ENCODE results near the gene CRB3. TPM values are rescaled to one million over a fixed set of nuclear protein-coding genes. Genes with fewer than 3 reads are reported as not detected.
"Not testable (repeated sequence)": the region's sequence is repeated elsewhere in the genome, so short reads cannot be mapped to it uniquely, and the experiment has no call there.

Gene CRB3
- polyA plus RNA-seq, 4 donors: 54.8 to 120 (median 94.8) TPM

GRCh38 chr19:6428692-6429418 lies 35.2 kb upstream of the CRB3 start:
- DNase-seq; H3K36me3 ChIP-seq (ENCODE audit: control insufficient read depth in 3 of 3, insufficient read depth in 2 of 3, low read depth in 1 of 3, low read length in 3 of 3); H3K27ac ChIP-seq (ENCODE audit: low read depth in 1 of 3, low read length in 2 of 3); H3K4me3 ChIP-seq (ENCODE audit: low read depth in 1 of 3, low read length in 3 of 3); H3K4me1 ChIP-seq (ENCODE audit: control insufficient read depth in 3 of 3, insufficient read depth in 2 of 3, low read depth in 1 of 3, low read length in 2 of 3); H3K27me3 ChIP-seq (ENCODE audit: control insufficient read depth in 3 of 3, insufficient read depth in 3 of 3, low read length in 3 of 3); H3K9me3 ChIP-seq (ENCODE audit: control insufficient read depth in 2 of 2, insufficient read depth in 1 of 2, low read depth in 1 of 2, low read length in 1 of 2): not testable (repeated sequence)
- 73 to 87% (median 82%) methylated on average over 2 of the region's 2 CpGs for WGBS, 3 donors
- FAIRE-seq: peak; percentile 97

GRCh38 chr19:6429419-6430221 lies 34.5 kb upstream of the CRB3 start:
- H3K4me3 ChIP-seq (ENCODE audit: low read depth in 1 of 3, low read length in 3 of 3): no peak overlapping the region
- H3K4me1 ChIP-seq (ENCODE audit: control insufficient read depth in 3 of 3, insufficient read depth in 2 of 3, low read depth in 1 of 3, low read length in 2 of 3): peaks cover 0 to 6% (median 0%) of the 10 kb centered on the region in 3 donors
- peaks cover 0 to 7% (median 0%) of the 10 kb centered on the region in 3 donors for H3K27me3 ChIP-seq (ENCODE audit: control insufficient read depth in 3 of 3, insufficient read depth in 3 of 3, low read length in 3 of 3)
- H3K9me3 ChIP-seq (ENCODE audit: control insufficient read depth in 2 of 2, insufficient read depth in 1 of 2, low read depth in 1 of 2, low read length in 1 of 2): peaks cover 0 to 6% of the 10 kb centered on the region in 2 donors
- DNase-seq (no peak), FAIRE-seq (no peak)
- H3K36me3 ChIP-seq (ENCODE audit: control insufficient read depth in 3 of 3, insufficient read depth in 2 of 3, low read depth in 1 of 3, low read length in 3 of 3): no peaks in the 10 kb centered on the region
- WGBS, 3 donors: 54 to 56% (median 55%) methylated on average over 15 to 20 of the region's 20 CpGs
- H3K27ac ChIP-seq (ENCODE audit: low read depth in 1 of 3, low read length in 2 of 3): no peak overlapping the region

GRCh38 chr19:6431891-6432290 lies 32.2 kb upstream of the CRB3 start:
- no peaks in the 10 kb centered on the region for H3K9me3 ChIP-seq (ENCODE audit: control insufficient read depth in 2 of 2, insufficient read depth in 1 of 2, low read depth in 1 of 2, low read length in 1 of 2)
- FAIRE-seq (no peak), DNase-seq (no peak)
- no peak overlapping the region for H3K4me3 ChIP-seq (ENCODE audit: low read depth in 1 of 3, low read length in 3 of 3)
- no peak overlapping the region for H3K27ac ChIP-seq (ENCODE audit: low read depth in 1 of 3, low read length in 2 of 3)
- no peaks in the 10 kb centered on the region for H3K36me3 ChIP-seq (ENCODE audit: control insufficient read depth in 3 of 3, insufficient read depth in 2 of 3, low read depth in 1 of 3, low read length in 3 of 3)
- no peaks in the 10 kb centered on the region for H3K4me1 ChIP-seq (ENCODE audit: control insufficient read depth in 3 of 3, insufficient read depth in 2 of 3, low read depth in 1 of 3, low read length in 2 of 3)
- H3K27me3 ChIP-seq (ENCODE audit: control insufficient read depth in 3 of 3, insufficient read depth in 3 of 3, low read length in 3 of 3): peaks cover 0 to 7% (median 0%) of the 10 kb centered on the region in 3 donors
- WGBS, 3 donors: 84 to 92% (median 91%) methylated on average over 11 of the region's 11 CpGs

- DNase-seq: no peak
- 86 to 89% (median 87%) methylated on average over 11 of the region's 11 CpGs for WGBS, 3 donors
Observed at GRCh38 chr19:6433165-6433564, 30.9 kb upstream of the CRB3 start.

GRCh38 chr19:6433663-6434062 lies 30.4 kb upstream of the CRB3 start, which contains the start of gene SLC25A41:
SLC25A41 (minus strand) TSS chr19:6433763; CDS start chr19:6433693, 70 bp downstream.
- no peak for FAIRE-seq
- no peak for DNase-seq
- Histone ChIP-seq H3K4me1 (ENCODE audit: control insufficient read depth in 3 of 3, insufficient read depth in 2 of 3, low read depth in 1 of 3, low read length in 2 of 3) (no peaks in the 10 kb centered on the region), H3K4me3 (ENCODE audit: low read depth in 1 of 3, low read length in 3 of 3) (no peak within 1 kb of the TSS), H3K36me3 (ENCODE audit: control insufficient read depth in 3 of 3, insufficient read depth in 2 of 3, low read depth in 1 of 3, low read length in 3 of 3) (no peaks in the 10 kb centered on the region), H3K27me3 (ENCODE audit: control insufficient read depth in 3 of 3, insufficient read depth in 3 of 3, low read length in 3 of 3) (peaks cover 0 to 7% (median 0%) of the 10 kb centered on the region in 3 donors), H3K27ac (ENCODE audit: low read depth in 1 of 3, low read length in 2 of 3) (no peak within 1 kb of the TSS), H3K9me3 (ENCODE audit: control insufficient read depth in 2 of 2, insufficient read depth in 1 of 2, low read depth in 1 of 2, low read length in 1 of 2) (no peaks in the 10 kb centered on the region)
- WGBS, 3 donors: 85 to 92% (median 86%) methylated on average over 10 of the region's 10 CpGs

More at GRCh38 chr19:6433165-6433564, 30.9 kb upstream of the CRB3 start:
- Histone ChIP-seq H3K4me3 (ENCODE audit: low read depth in 1 of 3, low read length in 3 of 3) (no peak overlapping the region), H3K9me3 (ENCODE audit: control insufficient read depth in 2 of 2, insufficient read depth in 1 of 2, low read depth in 1 of 2, low read length in 1 of 2) (no peaks in the 10 kb centered on the region), H3K36me3 (ENCODE audit: control insufficient read depth in 3 of 3, insufficient read depth in 2 of 3, low read depth in 1 of 3, low read length in 3 of 3) (no peaks in the 10 kb centered on the region), H3K27me3 (ENCODE audit: control insufficient read depth in 3 of 3, insufficient read depth in 3 of 3, low read length in 3 of 3) (peaks cover 0 to 7% (median 0%) of the 10 kb centered on the region in 3 donors), H3K27ac (ENCODE audit: low read depth in 1 of 3, low read length in 2 of 3) (no peak overlapping the region), H3K4me1 (ENCODE audit: control insufficient read depth in 3 of 3, insufficient read depth in 2 of 3, low read depth in 1 of 3, low read length in 2 of 3) (no peaks in the 10 kb centered on the region)
- FAIRE-seq: no peak

GRCh38 chr19:6439743-6440142 lies 24.3 kb upstream of the CRB3 start:
- Histone ChIP-seq H3K36me3 (ENCODE audit: control insufficient read depth in 3 of 3, insufficient read depth in 2 of 3, low read depth in 1 of 3, low read length in 3 of 3) (peaks cover 0 to 3% (median 0%) of the 10 kb centered on the region in 3 donors), H3K4me3 (ENCODE audit: low read depth in 1 of 3, low read length in 3 of 3) (no peak overlapping the region), H3K9me3 (ENCODE audit: control insufficient read depth in 2 of 2, insufficient read depth in 1 of 2, low read depth in 1 of 2, low read length in 1 of 2) (no peaks in the 10 kb centered on the region), H3K27ac (ENCODE audit: low read depth in 1 of 3, low read length in 2 of 3) (no peak overlapping the region), H3K4me1 (ENCODE audit: control insufficient read depth in 3 of 3, insufficient read depth in 2 of 3, low read depth in 1 of 3, low read length in 2 of 3) (no peaks in the 10 kb centered on the region), H3K27me3 (ENCODE audit: control insufficient read depth in 3 of 3, insufficient read depth in 3 of 3, low read length in 3 of 3) (no peaks in the 10 kb centered on the region)
- FAIRE-seq (no peak), DNase-seq (no peak)
- WGBS, 3 donors: 84 to 100% (median 94%) methylated on average over 3 to 4 of the region's 4 CpGs

- peaks cover 0 to 7% (median 2%) of the 10 kb centered on the region in 3 donors for H3K36me3 ChIP-seq (ENCODE audit: control insufficient read depth in 3 of 3, insufficient read depth in 2 of 3, low read depth in 1 of 3, low read length in 3 of 3)
- H3K4me1 ChIP-seq (ENCODE audit: control insufficient read depth in 3 of 3, insufficient read depth in 2 of 3, low read depth in 1 of 3, low read length in 2 of 3): no peaks in the 10 kb centered on the region
- no peak overlapping the region for H3K4me3 ChIP-seq (ENCODE audit: low read depth in 1 of 3, low read length in 3 of 3)
- 77 to 89% (median 84%) methylated on average over 3 of the region's 3 CpGs for WGBS, 3 donors
- no peak overlapping the region for H3K27ac ChIP-seq (ENCODE audit: low read depth in 1 of 3, low read length in 2 of 3)
- DNase-seq (no peak), FAIRE-seq (no peak)
- no peaks in the 10 kb centered on the region for H3K27me3 ChIP-seq (ENCODE audit: control insufficient read depth in 3 of 3, insufficient read depth in 3 of 3, low read length in 3 of 3)
- peaks cover 0 to 7% of the 10 kb centered on the region in 2 donors for H3K9me3 ChIP-seq (ENCODE audit: control insufficient read depth in 2 of 2, insufficient read depth in 1 of 2, low read depth in 1 of 2, low read length in 1 of 2)
Observed at GRCh38 chr19:6440905-6441304, 23.2 kb upstream of the CRB3 start.

GRCh38 chr19:6442087-6442688 lies 21.9 kb upstream of the CRB3 start:
- H3K36me3 ChIP-seq (ENCODE audit: control insufficient read depth in 3 of 3, insufficient read depth in 2 of 3, low read depth in 1 of 3, low read length in 3 of 3): peaks cover 0 to 11% (median 2%) of the 10 kb centered on the region in 3 donors
- H3K4me3 ChIP-seq (ENCODE audit: low read depth in 1 of 3, low read length in 3 of 3): no peak overlapping the region
- 81 to 86% (median 84%) methylated on average over 12 to 13 of the region's 13 CpGs for WGBS, 3 donors
- no peaks in the 10 kb centered on the region for H3K27me3 ChIP-seq (ENCODE audit: control insufficient read depth in 3 of 3, insufficient read depth in 3 of 3, low read length in 3 of 3)
- DNase-seq (no peak), FAIRE-seq (no peak)
- no peaks in the 10 kb centered on the region for H3K4me1 ChIP-seq (ENCODE audit: control insufficient read depth in 3 of 3, insufficient read depth in 2 of 3, low read depth in 1 of 3, low read length in 2 of 3)
- no peak overlapping the region for H3K27ac ChIP-seq (ENCODE audit: low read depth in 1 of 3, low read length in 2 of 3)
- peaks cover 0 to 7% of the 10 kb centered on the region in 2 donors for H3K9me3 ChIP-seq (ENCODE audit: control insufficient read depth in 2 of 2, insufficient read depth in 1 of 2, low read depth in 1 of 2, low read length in 1 of 2)
